NCI-H526 (cell line): ENCODE measurements around the gene RIPK3.
A peak's percentile ranks its signal among the peaks of the same experiment; 100 is the strongest.

Experiments
- DNase-seq, 2 experiments: peaks; one replicate each; lab custom pipeline; 2025; lab: John Stamatoyannopoulos, UW

RIPK3 gene

DNA sequence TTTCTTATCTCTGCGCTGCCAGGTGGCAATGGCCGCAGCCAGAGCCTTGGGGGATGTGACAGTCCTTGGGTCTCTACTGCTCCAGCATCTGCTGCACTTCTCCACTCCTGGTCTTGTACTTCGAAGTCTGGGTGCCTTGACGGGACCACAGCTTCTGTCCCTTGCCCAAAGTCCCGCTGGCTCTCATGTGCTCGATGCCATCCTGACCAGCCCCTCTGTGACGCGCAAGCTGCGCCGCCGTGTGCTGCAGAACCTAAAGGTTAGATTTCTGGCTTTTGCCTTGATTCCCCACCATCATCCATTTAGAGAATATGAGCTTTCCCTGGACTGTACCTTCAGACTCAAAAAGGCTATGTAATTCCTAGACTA is 35.8 kb downstream of the RIPK3 start:
- no peak for DNase-seq

DNA sequence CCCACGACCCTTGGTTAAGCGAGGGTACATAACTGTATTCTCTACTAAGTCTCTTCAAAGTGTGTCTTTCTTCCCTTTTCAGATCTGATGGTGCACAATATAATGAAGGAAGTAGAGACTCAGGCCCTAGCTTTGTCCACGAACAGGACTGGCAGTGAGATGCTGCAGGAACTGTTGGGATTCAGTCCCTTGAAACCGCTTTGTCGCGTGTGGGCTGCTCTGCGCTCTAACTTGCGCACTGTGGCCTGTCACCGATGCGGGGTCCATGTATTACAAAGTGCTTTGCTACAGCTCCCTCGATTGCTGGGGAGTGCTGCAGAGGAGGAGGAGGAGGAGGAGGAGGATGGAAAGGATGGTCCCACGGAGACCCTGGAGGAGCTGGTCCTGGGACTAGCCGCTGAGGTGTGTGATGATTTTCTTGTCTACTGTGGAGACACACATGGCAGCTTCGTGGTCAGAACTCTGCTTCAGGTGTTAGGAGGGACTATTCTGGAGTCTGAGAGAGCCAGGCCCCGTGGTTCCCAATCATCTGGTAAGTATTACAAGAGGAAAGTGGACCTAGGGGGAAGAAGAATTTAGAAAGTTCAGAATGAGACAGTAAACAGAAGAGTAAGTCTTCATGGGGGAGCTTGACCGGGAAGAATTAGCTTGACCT is 39.3 kb downstream of the RIPK3 start:
- no peak for DNase-seq

DNA sequence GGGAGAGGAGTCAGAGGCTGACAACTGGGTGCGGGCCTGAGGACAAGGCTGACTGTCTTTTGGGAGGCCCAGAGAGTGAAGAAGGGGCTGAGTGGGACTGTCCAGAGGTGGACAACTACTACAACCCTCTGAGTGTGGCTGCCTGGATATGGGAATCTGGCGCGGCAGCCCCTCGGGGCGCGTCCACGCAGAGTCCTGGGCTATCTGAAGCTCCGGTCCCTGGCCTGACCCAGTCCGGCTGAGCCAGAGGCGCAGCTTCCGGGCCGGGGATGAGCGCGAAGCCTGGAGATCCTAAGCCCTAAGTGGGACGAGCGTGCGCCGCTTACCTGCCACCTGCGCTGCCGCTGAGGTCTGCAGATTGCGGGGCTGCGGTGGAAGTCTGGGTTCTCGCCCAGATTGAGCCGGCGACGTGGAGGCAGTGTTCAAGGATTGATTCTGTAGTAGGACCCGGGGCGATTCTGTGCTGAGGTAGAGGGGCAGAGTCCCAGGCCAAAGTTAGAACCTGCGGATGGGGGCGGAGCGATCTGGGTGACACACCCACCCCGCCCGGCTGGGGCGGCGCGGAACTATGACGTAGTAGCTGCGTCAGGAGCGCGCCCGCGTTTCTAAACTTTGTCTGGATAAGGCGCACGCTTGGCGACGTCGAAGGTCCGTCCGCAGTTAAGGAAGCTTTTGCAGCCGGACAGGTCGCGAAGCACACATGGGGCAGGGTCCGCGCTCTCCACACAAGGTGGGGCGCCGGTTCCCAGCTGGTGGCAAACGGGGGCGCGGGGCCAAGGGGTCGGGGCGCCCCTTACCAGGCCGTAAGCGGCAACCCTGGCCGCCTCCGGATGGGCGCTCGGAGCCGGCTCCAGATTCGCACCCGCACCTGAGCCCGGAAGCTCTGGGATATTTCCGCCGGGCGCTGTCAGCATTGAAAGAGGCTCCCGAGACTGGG is 40.3 kb downstream of the RIPK3 start, which contains the start of the genes DHRS1 and NOP9:
Gene DHRS1, minus strand, starts transcription at position 526 of the 937 bp plus-strand sequence. CDS start 674 bp downstream, outside the sequence.
Gene NOP9, plus strand, starts transcription at position 596 of the 937 bp plus-strand sequence. Its CDS starts 105 bp downstream, at position 701.
- DNase-seq: peak; percentile 72 to 91

- DNase-seq: no peak
Measured at GRCh38 chr14:24298892-24299254, 40.9 kb downstream of the RIPK3 start.

DNA sequence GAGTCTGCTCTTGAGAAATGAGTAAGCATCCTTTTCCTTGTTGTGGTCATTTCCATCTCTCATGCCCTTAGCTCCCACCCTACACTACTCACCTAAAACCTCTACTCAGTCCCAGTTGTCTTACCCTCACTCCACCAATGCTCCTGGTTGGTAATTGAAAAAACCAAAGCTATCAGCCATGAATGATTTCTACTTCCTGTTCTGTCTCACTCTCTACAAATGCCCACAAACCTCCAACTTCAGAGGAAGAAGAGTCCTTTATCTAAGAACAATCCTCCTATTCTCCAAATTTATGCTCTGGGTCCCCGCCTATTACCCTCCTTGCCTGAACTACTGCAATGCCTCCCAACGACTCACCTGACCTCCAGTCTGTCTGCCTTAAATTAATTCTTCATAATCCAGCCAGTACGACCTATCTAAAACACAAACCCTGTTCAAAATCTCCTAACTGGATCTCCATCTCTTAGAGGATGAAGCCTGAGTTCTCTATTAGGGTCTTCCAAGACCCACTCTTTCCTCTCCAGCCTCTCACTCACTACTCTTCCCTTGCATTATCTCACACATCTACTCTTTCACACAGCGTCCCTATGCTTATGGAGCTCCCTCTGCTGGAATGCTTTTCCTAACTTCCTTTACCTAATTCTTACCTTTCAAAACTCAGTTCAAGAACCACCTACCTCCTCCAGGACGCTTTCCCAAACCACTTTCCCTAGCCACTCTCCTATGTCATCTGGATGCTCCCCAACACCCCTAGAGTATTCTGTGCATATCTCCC is 42.4 kb downstream of the RIPK3 start:
- DNase-seq: peak; percentile 19 to 54

- peak; percentile 28 to 66 for DNase-seq
Measured at GRCh38 chr14:24296341-24297157, 43.2 kb downstream of the RIPK3 start.

- no peak for DNase-seq
Measured at GRCh38 chr14:24293525-24293924, 46.3 kb downstream of the RIPK3 start.

DNA sequence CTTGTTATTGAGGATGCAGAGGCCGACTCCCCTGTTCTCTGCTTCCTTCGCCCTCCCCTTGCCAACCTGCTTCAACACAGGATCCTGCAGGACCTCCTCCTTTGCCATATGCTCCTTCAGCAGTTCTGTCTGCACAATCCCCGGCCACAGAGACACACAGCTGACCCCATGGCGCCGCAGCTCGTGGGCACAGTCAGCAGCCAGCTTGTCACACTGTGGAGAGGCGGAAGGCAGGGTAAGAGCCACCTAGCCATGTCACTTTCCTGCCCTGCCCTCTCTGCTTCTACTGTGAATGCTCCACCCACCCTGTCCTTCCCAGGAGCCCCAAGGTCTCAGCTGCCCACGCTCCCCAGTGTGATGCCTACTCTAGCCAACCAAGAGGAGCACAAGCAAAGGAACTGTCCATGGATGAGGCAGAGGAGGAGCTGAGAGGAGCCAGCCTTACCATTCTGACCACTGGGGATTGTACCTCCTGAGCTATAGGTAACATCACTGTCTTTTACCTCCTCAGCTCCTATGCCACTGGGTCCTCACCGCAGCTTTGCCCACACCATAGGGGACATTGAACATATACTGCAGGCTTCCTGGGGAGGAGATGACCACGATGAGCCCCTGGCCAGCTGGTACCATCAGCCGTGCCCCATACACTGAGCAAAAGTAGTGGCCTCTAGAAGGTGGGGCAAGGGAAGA is 47.5 kb downstream of the RIPK3 start:
- no peak for DNase-seq

- no peak for DNase-seq
Measured at GRCh38 chr14:24291446-24292117, 48.2 kb downstream of the RIPK3 start.

DNA sequence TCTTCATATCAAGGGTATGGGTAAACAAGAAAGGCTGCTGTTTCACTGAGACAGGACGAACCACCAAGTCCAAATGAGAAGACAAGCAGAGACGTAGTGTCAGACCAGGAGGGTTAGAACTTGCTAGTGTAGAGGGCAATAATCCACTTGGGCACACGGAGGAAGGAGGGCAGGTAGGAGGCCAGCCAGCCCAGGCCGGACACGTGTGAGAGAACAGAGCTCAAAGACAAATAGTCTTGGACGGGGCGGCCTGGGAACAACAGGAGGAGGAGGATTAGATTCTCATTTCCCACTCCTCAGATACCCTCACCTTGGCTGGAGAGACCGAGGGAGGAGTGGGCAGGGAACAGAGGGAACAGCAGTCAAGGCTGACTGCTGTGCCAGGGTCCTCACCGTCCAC is 49.0 kb downstream of the RIPK3 start:
- no peak for DNase-seq

DNA sequence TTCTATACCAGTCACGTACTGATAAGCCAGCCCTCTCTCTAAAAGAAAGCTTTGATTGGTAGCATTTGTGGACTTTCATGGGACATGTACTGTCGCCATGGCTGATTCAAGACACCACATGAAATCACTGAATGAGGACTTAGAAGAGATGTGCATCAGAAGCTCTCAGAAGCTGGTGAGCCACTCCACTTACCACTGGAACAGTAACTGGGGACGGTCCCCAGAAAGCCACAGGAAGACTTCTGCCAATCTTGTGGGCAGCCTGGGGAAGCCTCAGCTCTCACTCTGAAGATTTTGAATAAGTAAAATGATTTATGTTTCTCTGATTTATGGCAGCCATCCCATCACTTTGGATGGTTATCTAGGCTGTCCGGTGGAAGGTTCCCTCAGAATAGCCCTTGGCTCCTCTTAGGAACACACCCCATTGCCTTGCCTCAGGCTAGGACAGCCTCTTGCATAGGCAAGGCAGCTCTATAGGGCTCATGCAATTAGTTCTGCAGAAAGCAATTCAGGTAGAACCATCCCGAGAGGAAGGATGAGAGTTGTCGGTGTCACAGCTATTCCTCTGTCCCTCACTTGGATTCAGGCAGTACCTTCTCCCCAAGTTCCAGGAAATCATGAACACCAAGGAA is 50.0 kb downstream of the RIPK3 start:
- DNase-seq: no peak

DNA sequence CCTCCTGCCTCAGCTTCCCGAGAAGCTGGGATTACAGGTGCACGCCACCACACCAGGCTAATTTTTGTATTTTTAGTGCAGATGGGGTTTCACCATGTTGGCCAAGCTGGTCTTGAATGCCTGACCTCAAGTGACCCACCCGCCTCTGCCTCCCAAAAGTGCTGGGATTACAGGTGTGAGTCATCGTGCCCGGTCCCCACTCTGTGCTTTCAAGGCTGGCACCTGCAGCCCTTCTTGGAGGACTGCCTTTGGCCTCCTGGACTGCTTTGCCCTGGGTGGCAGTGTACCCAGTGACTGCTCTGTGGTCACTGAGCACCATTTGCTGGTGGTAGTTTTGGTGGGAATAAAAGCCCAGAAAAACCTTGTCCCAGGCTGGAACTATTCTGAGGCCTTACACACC is 52.8 kb downstream of the RIPK3 start:
- DNase-seq: no peak
